K562 (cell line): Measurements from ENCODE around the gene BSDC1. TPM values are rescaled to one million over a fixed set of nuclear protein-coding genes. Genes with fewer than 3 reads are reported as not detected.
A peak's percentile ranks its signal among the peaks of the same experiment; 100 is the strongest.

ENCODE experiments used
- ATAC-seq: fragments of 200-7000 bp; cut with Tn5 transposase; 3 replicates; pipeline ENCODE4 v1.9.1; 2020; ENCODE audit warnings: moderate library complexity
- BruUV-seq: library from RNA; stranded (reverse); fragments of 400-500 nt; replicated peaks from 2 replicates; lab custom pipeline; 2021; lab: Mats Ljungman, UMichigan
- CTCF ChIA-PET: fragments of 300-600 bp; formaldehyde crosslinking; extraction: SDS; loops from one replicate; lab custom pipeline; 2021; ENCODE audit warnings: low intra/inter-chr PET ratio; lab: Yijun Ruan, JAX
- POLR2A ChIA-PET: fragments of 300-600, 350-650 bp; sonication (Branson Sonifier 250); formaldehyde crosslinking; extraction: SDS; loops from one replicate; lab custom pipeline; 2021; ENCODE audit warnings: antibody characterized with exemption, inconsistent platforms; lab: Yijun Ruan, JAX
- DNase-seq, 4 experiments: peaks; one replicate each; pipeline versions ENCODE4 v3.0.0 to v3.0.0-alpha.2; 2011 to 2018; ENCODE audit warnings: low spot score in 3 of 4, mixed read lengths in 3 of 4; ENCODE audit errors: extremely low read depth in 1 of 4
- FAIRE-seq: peaks from 2 replicates; lab custom pipeline; 2011; peaks lifted over from hg19 to GRCh38; lab: Jason Lieb, UNC
- H2AFZ ChIP-seq: 2 replicates; pipeline ENCODE4 v1.6.0; 2011; ENCODE audit warnings: low read depth, low read length, control low read depth, inconsistent platforms
- H3K27ac ChIP-seq: fragments of 200-600 bp; 3 replicates; pipeline ENCODE4 v1.8.0; 2011; ENCODE audit warnings: low read depth, mild to moderate bottlenecking, control low read depth, inconsistent platforms, low read length, moderate library complexity, mixed read lengths; ENCODE audit errors: extremely low read depth
- H3K27me3 ChIP-seq, 2 experiments: fragments of 300-600 bp in 1 of 2; 2 replicates in 1 of 2; 3 replicates in 1 of 2; pipeline versions ENCODE4 v1.6.0 to v1.8.0; 2011; ENCODE audit warnings: inconsistent platforms in 2 of 2, low read length in 2 of 2, mild to moderate bottlenecking in 1 of 2, mixed read lengths in 1 of 2, moderate library complexity in 1 of 2; ENCODE audit not compliant: control insufficient read depth in 2 of 2, insufficient read depth in 2 of 2
- H3K36me3 ChIP-seq: fragments of 300-600 bp; 3 replicates; pipeline ENCODE4 v1.8.0; 2011; ENCODE audit warnings: mild to moderate bottlenecking, low read length, inconsistent platforms; ENCODE audit not compliant: control insufficient read depth, insufficient read depth
- H3K4me1 ChIP-seq, 2 experiments: fragments of 200-600 bp in 1 of 2; replicated peaks in 1 of 2; 2 replicates in 1 of 2; 3 replicates in 1 of 2; pipeline versions ENCODE4 v1.5.1 to v1.8.0; 2011; ENCODE audit warnings: inconsistent platforms in 2 of 2, low read length in 2 of 2, mild to moderate bottlenecking in 1 of 2, mixed read lengths in 1 of 2, moderate library complexity in 1 of 2; ENCODE audit not compliant: control insufficient read depth in 2 of 2, insufficient read depth in 2 of 2
- H3K4me2 ChIP-seq: 2 replicates; pipeline ENCODE4 v1.6.1; 2011; ENCODE audit warnings: low read length, control low read depth, inconsistent platforms, mixed read lengths; ENCODE audit not compliant: insufficient read depth
- H3K4me3 ChIP-seq: fragments of 200-600 bp; sonication (generic), shearing (Covaris generic); 2 replicates; pipeline ENCODE4 v1.5.1; 2016; ENCODE audit warnings: control low read depth, inconsistent platforms
- H3K79me2 ChIP-seq: fragments of 200-600 bp; 3 replicates; pipeline ENCODE4 v1.8.0; 2011; ENCODE audit warnings: low read length, inconsistent platforms; ENCODE audit not compliant: control insufficient read depth, insufficient read depth
- H3K9ac ChIP-seq, 2 experiments: 2 replicates each; pipeline versions ENCODE4 v1.6.0 to v1.6.1; 2011; ENCODE audit warnings: low read depth in 2 of 2, low read length in 2 of 2, control low read depth in 1 of 2, inconsistent platforms in 1 of 2, mild to moderate bottlenecking in 1 of 2, mixed read lengths in 1 of 2; ENCODE audit not compliant: insufficient read depth in 1 of 2
- H3K9me1 ChIP-seq: one replicate; pipeline ENCODE4 v1.6.0; 2011; ENCODE audit warnings: inconsistent platforms, mild to moderate bottlenecking, low read length, moderate library complexity; ENCODE audit not compliant: control insufficient read depth, insufficient read depth
- H3K9me3 ChIP-seq: replicated peaks from 2 replicates; pipeline ENCODE4 v1.5.1; 2011; ENCODE audit warnings: low read depth, low read length, inconsistent platforms; ENCODE audit not compliant: control insufficient read depth, insufficient read depth
- H4K20me1 ChIP-seq: replicated peaks from 2 replicates; pipeline ENCODE4 v1.6.1; 2011; ENCODE audit warnings: low read length, inconsistent platforms, mixed read lengths; ENCODE audit not compliant: control insufficient read depth, insufficient read depth
- DIDO1 ChIP-seq: fragments of 450-650 bp; IDR thresholded peaks from 2 replicates; pipeline ENCODE4 v1.6.1; 2016; ENCODE audit warnings: low read depth, missing biosample characterization, missing genetic modification characterization
- ZNF174 ChIP-seq: fragments of 250-450 bp; sonication (Bioruptor Pico); IDR thresholded peaks from 2 replicates; pipeline ENCODE4 v1.4.0; 2020; ENCODE audit warnings: mild to moderate bottlenecking
- WGBS: fragments of 100-300 bp; shearing (Covaris generic); methylation state at CpG from one replicate; pipeline ENCODE4 v1.1.6; 2016; ENCODE audit warnings: low coverage, mixed read lengths; ENCODE audit not compliant: insufficient coverage; ENCODE audit errors: missing lambda C conversion rate; 5-methylcytosine and 5-hydroxymethylcytosine counted together
- in situ Hi-C: fragments of 300-500 bp; cut with MboI; formaldehyde crosslinking; loops from 4 replicates; pipeline ENCODE4 v1.15.0; 2018; ENCODE audit warnings: inconsistent platforms, mixed read lengths
- intact Hi-C: fragments of 100-400 bp; cut with micrococcal nuclease; formaldehyde crosslinking; loops from 2 replicates; pipeline ENCODE4 v1.14.2; 2022
- polyA plus RNA-seq, 8 experiments: library from polyadenylated mRNA; depleted of rRNA in 4 of 8; stranded (reverse) in 5 of 8; unstranded in 3 of 8; fragments of >200 nt; fragmentation: Nextera tagmentation in 2 of 8; fragmentation: Illumina TruSeq in 1 of 8; extraction: Ambion mirVana in 2 of 8; extraction: Trizol in 1 of 8; gene quantifications; 2 replicates each; pipeline versions ENCODE4 v1.2.1 to v1.2.3, GENCODE V29; 2011 to 2014; ENCODE audit warnings: inconsistent platforms in 1 of 8, missing spikeins in 1 of 8
- total RNA-seq, 7 experiments: library from RNA; depleted of rRNA in 6 of 7; stranded (reverse); fragments of >200 nt in 6 of 7; fragmentation: Illumina TruSeq in 2 of 7; extraction: Trizol in 2 of 7; gene quantifications; 2 replicates each; pipeline versions ENCODE4 v1.2.1 to v1.2.3, GENCODE V29; 2011 to 2021; ENCODE audit warnings: low replicate concordance in 1 of 7
- TF ChIP-seq, protein P1 (sequence below), 2 experiments: fragments of 450-650 bp; conservative IDR thresholded peaks; 2 replicates each; pipeline ENCODE4 v1.6.1; 2017; ENCODE audit warnings: mild to moderate bottlenecking in 2 of 2, moderate library complexity in 2 of 2
- TF ChIP-seq, protein P2 (sequence below): fragments of 200-600 bp; sonication (generic); IDR thresholded peaks from one replicate; pipeline ENCODE4 v1.6.1; 2012; ENCODE audit warnings: mild to moderate bottlenecking, low read depth, low read length, inconsistent platforms

BSDC1 gene
- total and polyA plus RNA-seq, 9 of the 15 experiments (the other 6 are each of a cell fraction or from before 2014, with no cell fraction given) = 10.2 to 96.8 (median 73.1) TPM

DNA sequence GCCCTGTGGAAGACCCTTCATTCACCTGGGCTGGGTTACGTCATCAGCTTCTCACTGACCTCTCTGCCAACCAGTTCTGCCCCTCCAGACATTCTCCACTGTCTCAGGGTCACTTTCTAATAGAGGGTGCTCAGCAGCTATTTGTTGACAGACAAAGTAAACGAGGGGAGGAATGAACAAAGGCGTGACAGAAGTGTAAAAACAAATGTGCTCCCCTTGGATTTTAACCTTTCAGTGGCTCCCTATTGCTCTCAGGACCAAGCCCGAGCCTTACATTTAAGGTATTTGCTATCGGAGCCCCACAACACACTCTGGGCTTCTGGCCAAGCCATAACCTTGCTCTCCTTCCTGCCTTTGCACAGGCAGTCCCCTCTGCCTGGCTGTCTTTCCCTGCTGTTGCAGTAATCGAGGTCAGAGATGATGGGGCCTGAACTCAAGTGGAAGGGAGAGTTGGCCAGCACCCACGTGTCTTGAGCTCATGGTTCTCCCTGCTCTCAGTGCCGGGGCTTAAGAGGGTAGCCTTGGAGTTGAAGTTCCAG lies 48.9 kb downstream of the BSDC1 start:
- CTCF ChIA-PET = no interaction called here
- peak overlapping the region; percentile 93 for H2AFZ ChIP-seq
- TF ChIP-seq ZNF174 (CRISPR knock-in tag) = no peak
- no peak for TF ChIP-seq DIDO1 (tag)
- TF ChIP-seq, protein P1, sequence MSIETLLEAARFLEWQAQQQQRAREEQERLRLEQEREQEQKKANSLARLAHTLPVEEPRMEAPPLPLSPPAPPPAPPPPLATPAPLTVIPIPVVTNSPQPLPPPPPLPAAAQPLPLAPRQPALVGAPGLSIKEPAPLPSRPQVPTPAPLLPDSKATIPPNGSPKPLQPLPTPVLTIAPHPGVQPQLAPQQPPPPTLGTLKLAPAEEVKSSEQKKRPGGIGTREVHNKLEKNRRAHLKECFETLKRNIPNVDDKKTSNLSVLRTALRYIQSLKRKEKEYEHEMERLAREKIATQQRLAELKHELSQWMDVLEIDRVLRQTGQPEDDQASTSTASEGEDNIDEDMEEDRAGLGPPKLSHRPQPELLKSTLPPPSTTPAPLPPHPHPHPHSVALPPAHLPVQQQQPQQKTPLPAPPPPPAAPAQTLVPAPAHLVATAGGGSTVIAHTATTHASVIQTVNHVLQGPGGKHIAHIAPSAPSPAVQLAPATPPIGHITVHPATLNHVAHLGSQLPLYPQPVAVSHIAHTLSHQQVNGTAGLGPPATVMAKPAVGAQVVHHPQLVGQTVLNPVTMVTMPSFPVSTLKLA (conservative IDR thresholded peaks at IDR 0.05) = peak in 1 of 2 experiments; percentile 64; a peak in 1 of 4 replicates
- TF ChIP-seq, protein P2, sequence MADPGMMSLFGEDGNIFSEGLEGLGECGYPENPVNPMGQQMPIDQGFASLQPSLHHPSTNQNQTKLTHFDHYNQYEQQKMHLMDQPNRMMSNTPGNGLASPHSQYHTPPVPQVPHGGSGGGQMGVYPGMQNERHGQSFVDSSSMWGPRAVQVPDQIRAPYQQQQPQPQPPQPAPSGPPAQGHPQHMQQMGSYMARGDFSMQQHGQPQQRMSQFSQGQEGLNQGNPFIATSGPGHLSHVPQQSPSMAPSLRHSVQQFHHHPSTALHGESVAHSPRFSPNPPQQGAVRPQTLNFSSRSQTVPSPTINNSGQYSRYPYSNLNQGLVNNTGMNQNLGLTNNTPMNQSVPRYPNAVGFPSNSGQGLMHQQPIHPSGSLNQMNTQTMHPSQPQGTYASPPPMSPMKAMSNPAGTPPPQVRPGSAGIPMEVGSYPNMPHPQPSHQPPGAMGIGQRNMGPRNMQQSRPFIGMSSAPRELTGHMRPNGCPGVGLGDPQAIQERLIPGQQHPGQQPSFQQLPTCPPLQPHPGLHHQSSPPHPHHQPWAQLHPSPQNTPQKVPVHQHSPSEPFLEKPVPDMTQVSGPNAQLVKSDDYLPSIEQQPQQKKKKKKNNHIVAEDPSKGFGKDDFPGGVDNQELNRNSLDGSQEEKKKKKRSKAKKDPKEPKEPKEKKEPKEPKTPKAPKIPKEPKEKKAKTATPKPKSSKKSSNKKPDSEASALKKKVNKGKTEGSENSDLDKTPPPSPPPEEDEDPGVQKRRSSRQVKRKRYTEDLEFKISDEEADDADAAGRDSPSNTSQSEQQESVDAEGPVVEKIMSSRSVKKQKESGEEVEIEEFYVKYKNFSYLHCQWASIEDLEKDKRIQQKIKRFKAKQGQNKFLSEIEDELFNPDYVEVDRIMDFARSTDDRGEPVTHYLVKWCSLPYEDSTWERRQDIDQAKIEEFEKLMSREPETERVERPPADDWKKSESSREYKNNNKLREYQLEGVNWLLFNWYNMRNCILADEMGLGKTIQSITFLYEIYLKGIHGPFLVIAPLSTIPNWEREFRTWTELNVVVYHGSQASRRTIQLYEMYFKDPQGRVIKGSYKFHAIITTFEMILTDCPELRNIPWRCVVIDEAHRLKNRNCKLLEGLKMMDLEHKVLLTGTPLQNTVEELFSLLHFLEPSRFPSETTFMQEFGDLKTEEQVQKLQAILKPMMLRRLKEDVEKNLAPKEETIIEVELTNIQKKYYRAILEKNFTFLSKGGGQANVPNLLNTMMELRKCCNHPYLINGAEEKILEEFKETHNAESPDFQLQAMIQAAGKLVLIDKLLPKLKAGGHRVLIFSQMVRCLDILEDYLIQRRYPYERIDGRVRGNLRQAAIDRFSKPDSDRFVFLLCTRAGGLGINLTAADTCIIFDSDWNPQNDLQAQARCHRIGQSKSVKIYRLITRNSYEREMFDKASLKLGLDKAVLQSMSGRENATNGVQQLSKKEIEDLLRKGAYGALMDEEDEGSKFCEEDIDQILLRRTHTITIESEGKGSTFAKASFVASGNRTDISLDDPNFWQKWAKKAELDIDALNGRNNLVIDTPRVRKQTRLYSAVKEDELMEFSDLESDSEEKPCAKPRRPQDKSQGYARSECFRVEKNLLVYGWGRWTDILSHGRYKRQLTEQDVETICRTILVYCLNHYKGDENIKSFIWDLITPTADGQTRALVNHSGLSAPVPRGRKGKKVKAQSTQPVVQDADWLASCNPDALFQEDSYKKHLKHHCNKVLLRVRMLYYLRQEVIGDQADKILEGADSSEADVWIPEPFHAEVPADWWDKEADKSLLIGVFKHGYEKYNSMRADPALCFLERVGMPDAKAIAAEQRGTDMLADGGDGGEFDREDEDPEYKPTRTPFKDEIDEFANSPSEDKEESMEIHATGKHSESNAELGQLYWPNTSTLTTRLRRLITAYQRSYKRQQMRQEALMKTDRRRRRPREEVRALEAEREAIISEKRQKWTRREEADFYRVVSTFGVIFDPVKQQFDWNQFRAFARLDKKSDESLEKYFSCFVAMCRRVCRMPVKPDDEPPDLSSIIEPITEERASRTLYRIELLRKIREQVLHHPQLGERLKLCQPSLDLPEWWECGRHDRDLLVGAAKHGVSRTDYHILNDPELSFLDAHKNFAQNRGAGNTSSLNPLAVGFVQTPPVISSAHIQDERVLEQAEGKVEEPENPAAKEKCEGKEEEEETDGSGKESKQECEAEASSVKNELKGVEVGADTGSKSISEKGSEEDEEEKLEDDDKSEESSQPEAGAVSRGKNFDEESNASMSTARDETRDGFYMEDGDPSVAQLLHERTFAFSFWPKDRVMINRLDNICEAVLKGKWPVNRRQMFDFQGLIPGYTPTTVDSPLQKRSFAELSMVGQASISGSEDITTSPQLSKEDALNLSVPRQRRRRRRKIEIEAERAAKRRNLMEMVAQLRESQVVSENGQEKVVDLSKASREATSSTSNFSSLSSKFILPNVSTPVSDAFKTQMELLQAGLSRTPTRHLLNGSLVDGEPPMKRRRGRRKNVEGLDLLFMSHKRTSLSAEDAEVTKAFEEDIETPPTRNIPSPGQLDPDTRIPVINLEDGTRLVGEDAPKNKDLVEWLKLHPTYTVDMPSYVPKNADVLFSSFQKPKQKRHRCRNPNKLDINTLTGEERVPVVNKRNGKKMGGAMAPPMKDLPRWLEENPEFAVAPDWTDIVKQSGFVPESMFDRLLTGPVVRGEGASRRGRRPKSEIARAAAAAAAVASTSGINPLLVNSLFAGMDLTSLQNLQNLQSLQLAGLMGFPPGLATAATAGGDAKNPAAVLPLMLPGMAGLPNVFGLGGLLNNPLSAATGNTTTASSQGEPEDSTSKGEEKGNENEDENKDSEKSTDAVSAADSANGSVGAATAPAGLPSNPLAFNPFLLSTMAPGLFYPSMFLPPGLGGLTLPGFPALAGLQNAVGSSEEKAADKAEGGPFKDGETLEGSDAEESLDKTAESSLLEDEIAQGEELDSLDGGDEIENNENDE = no peak

More for the DNA sequence above, 48.9 kb downstream of the BSDC1 start:
- Histone ChIP-seq H3K27ac (peak overlapping the region; percentile 61), H3K79me2 (no peaks in the 10 kb centered on the region), H3K27me3 (no peaks in the 10 kb centered on the region), H3K9me3 (no peaks in the 10 kb centered on the region; the same call in 1 of the 2 replicates), H3K4me1 (peaks cover 19 to 35% of the 10 kb centered on the region in 2 experiments; a peak in 4 of 5 replicates), H3K36me3 (no peaks in the 10 kb centered on the region), H3K4me3 (no peak overlapping the region), H4K20me1 (no peaks in the 10 kb centered on the region), H3K4me2 (peak overlapping the region; percentile 51), H3K9ac (peak overlapping the region; percentile 19 to 87; a peak in 3 of 4 replicates), H3K9me1 (no peaks in the 10 kb centered on the region)
- 18% methylated on average over 8 of the region's 8 CpGs for WGBS
- FAIRE-seq = peak; percentile 97
- in situ Hi-C loops (no loop called here), intact Hi-C loops (no loop called here)
- peak in 3 of 4 experiments; percentile 37 to 89 (median 80) for DNase-seq
- POLR2A ChIA-PET = interaction anchor here (0.6 to 5.2 kb wide), 9 partner anchors 9 to 522 kb away, joined by 3 to 59 read pairs (median 4); partner anchors contain the start of gene MARCKSL1
- BruUV-seq = no TSS peak
- ATAC-seq = peak; percentile 82
